BE2C (cell line): ENCODE results near the gene PDE8A.

Experiments
- DNase-seq: peaks from one replicate; pipeline ENCODE4 v3.0.0-alpha.2; 2020
- H3K27me3 ChIP-seq: fragments of 250-450 bp; sonication (Bioruptor Pico); 2 replicates; pipeline ENCODE4 v1.5.1; 2020; ENCODE audit warnings: mild to moderate bottlenecking
- H3K36me3 ChIP-seq: fragments of 250-450 bp; sonication (Bioruptor Pico); 2 replicates; pipeline ENCODE4 v1.5.1; 2020; ENCODE audit warnings: mild to moderate bottlenecking
- H3K4me1 ChIP-seq: fragments of 250-450 bp; sonication (Bioruptor Pico); 2 replicates; pipeline ENCODE4 v1.5.1; 2020
- H3K4me3 ChIP-seq: 2 replicates; pipeline ENCODE4 v1.5.1; 2011; ENCODE audit warnings: low read depth, low read length
- H3K9me3 ChIP-seq: fragments of 250-450 bp; sonication (Bioruptor Pico); 2 replicates; pipeline ENCODE4 v1.5.1; 2020
- CTCF ChIP-seq: IDR thresholded peaks from 2 replicates; pipeline ENCODE4 v1.5.1; 2012; ENCODE audit warnings: mild to moderate bottlenecking, low read depth, low read length

PDE8A gene

GRCh38 chr15:85006201-85006600 is 24.5 kb downstream of the PDE8A start:
- no peaks in the 10 kb centered on the region; the same call in 1 of the 2 replicates for H3K36me3 ChIP-seq
- no peaks in the 10 kb centered on the region for H3K27me3 ChIP-seq
- no peaks in the 10 kb centered on the region for H3K9me3 ChIP-seq
- H3K4me3 ChIP-seq, result no peak overlapping the region
- H3K4me1 ChIP-seq, result no peaks in the 10 kb centered on the region; the same call in 1 of the 2 replicates
- TF ChIP-seq CTCF, result no peak
- no peak for DNase-seq

- no peaks in the 10 kb centered on the region; the same call in 1 of the 2 replicates for H3K4me1 ChIP-seq
Measured at GRCh38 chr15:85006655-85007054, 25.0 kb downstream of the PDE8A start.

GRCh38 chr15:85007137-85007536 is 25.5 kb downstream of the PDE8A start:
- no peaks in the 10 kb centered on the region for H3K9me3 ChIP-seq
- H3K36me3 ChIP-seq, result no peaks in the 10 kb centered on the region
- no peak overlapping the region for H3K4me3 ChIP-seq
- no peaks in the 10 kb centered on the region; the same call in 1 of the 2 replicates for H3K4me1 ChIP-seq
- H3K27me3 ChIP-seq, result no peaks in the 10 kb centered on the region
- DNase-seq, result no peak
- TF ChIP-seq CTCF, result no peak

More at GRCh38 chr15:85006655-85007054, 25.0 kb downstream of the PDE8A start:
- DNase-seq, result no peak
- no peak for TF ChIP-seq CTCF
- Histone ChIP-seq H3K9me3 (no peaks in the 10 kb centered on the region), H3K4me3 (no peak overlapping the region), H3K27me3 (no peaks in the 10 kb centered on the region), H3K36me3 (no peaks in the 10 kb centered on the region)

- no peak for DNase-seq
- H3K27me3 ChIP-seq, result no peaks in the 10 kb centered on the region
- no peaks in the 10 kb centered on the region; the same call in 1 of the 2 replicates for H3K4me1 ChIP-seq
- no peaks in the 10 kb centered on the region for H3K9me3 ChIP-seq
- no peak for TF ChIP-seq CTCF
- H3K36me3 ChIP-seq, result no peaks in the 10 kb centered on the region
- no peak overlapping the region for H3K4me3 ChIP-seq
Measured at GRCh38 chr15:85007741-85008397, 26.2 kb downstream of the PDE8A start.

- H3K4me1 ChIP-seq, result no peaks in the 10 kb centered on the region; the same call in 1 of the 2 replicates
- DNase-seq, result no peak
- no peak for TF ChIP-seq CTCF
- H3K4me3 ChIP-seq, result no peak overlapping the region
- no peaks in the 10 kb centered on the region for H3K36me3 ChIP-seq
- no peaks in the 10 kb centered on the region for H3K27me3 ChIP-seq
- no peaks in the 10 kb centered on the region for H3K9me3 ChIP-seq
Measured at GRCh38 chr15:85008474-85009260, 27.0 kb downstream of the PDE8A start.

GRCh38 chr15:85009435-85009834 is 27.8 kb downstream of the PDE8A start:
- no peaks in the 10 kb centered on the region for H3K36me3 ChIP-seq
- no peaks in the 10 kb centered on the region for H3K9me3 ChIP-seq
- no peak for TF ChIP-seq CTCF
- H3K4me3 ChIP-seq, result no peak overlapping the region
- no peaks in the 10 kb centered on the region; the same call in 1 of the 2 replicates for H3K4me1 ChIP-seq
- no peak for DNase-seq
- no peaks in the 10 kb centered on the region for H3K27me3 ChIP-seq
